Measurements from ENCODE around the gene ATP11A.

The ATP11A gene

GRCh38 chr13:112689303-112690245, at the start of gene ATP11A:
Gene ATP11A, plus strand, starts transcription at chr13:112690038. Its CDS starts 379 bp downstream, at chr13:112690417.
- peak; percentile 71 for TF ChIP-seq POLR2A (IDR thresholded peaks at IDR 0.05; ENCODE audit: low read length)
- TF ChIP-seq GATA1 (IDR thresholded peaks at IDR 0.05; ENCODE audit: low read depth, low read length): no peak
- peak; percentile 91 to 94 for DNase-seq

- no peak for DNase-seq
- TF ChIP-seq GATA1 (IDR thresholded peaks at IDR 0.05; ENCODE audit: low read depth, low read length) (no peak), POLR2A (IDR thresholded peaks at IDR 0.05; ENCODE audit: low read length) (no peak)
Measured at GRCh38 chr13:112641456-112642089, 48.3 kb upstream of the ATP11A start.

DNA sequence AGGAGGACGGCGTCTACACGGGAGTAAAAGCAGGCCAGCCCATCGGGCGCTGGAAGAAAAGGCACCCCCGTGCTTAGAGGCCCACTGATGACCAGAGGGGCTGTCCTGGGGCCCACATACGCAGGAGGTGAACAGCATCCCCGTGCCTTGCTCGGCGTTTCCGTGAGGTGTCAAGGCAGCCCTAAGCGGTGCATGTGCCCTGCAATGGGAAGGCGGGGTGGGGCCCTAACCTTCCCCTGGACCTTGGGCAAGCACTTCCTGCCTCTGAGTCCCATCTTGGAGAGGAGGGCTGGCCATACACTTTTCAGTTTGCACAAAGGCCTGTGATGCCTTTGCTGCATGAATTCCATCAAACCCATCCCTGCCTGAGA, 47.8 kb upstream of the ATP11A start:
- no peak for DNase-seq
- no peak for TF ChIP-seq POLR2A (IDR thresholded peaks at IDR 0.05; ENCODE audit: low read length)
- no peak for TF ChIP-seq GATA1 (IDR thresholded peaks at IDR 0.05; ENCODE audit: low read depth, low read length)

- TF ChIP-seq POLR2A (IDR thresholded peaks at IDR 0.05; ENCODE audit: low read length): no peak
- no peak for TF ChIP-seq GATA1 (IDR thresholded peaks at IDR 0.05; ENCODE audit: low read depth, low read length)
- DNase-seq: no peak
Measured at GRCh38 chr13:112643759-112644459, 45.9 kb upstream of the ATP11A start.

DNA sequence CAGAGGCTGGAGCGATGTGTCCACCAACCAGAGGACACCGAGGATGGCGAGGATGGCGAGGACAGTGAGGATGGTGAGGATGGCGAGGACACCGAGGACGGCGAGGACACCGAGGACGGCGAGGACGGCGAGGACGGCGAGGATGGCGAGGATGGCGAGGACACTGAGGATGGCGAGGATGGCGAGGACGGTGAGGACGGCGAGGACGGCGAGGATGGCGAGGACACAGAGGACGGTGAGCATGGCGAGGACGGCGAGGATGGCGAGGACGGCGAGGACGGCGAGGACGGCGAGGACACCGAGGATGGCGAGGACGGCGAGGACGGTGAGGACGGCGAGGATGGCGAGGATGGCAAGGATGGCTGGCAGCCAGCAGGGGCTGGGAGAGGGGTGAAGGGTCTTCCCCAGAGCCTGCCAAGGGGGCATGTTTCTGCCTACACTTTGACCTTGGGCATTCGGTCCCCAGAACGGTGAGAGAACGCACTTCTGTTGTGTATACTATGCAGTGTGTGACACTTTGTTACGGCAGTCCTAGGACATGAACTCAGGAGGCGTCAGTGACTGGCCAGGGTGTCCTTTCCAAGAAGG, 44.4 kb upstream of the ATP11A start:
- no peak for DNase-seq
- TF ChIP-seq POLR2A (IDR thresholded peaks at IDR 0.05; ENCODE audit: low read length) (no peak), GATA1 (IDR thresholded peaks at IDR 0.05; ENCODE audit: low read depth, low read length) (no peak)

DNA sequence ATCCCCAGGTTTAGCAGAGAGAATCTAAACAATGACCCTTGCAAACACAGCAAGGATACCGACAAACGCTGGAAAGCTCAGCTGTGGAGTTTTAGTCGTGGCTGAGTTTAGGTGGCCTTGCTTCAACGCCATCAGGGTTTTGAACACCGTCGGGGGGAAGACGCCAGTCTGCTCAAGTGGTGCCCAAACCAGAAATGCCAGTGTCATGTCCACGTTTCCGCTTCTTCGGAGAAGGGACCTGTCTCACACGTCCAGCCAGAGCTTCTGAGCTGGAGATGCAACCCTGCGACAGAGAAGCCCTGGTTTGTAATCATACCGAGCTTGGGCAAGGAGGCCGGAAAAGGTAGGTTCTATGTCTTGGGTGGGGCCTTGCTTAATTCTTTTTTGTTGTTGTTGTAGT, 42.6 kb upstream of the ATP11A start:
- TF ChIP-seq GATA1 (IDR thresholded peaks at IDR 0.05; ENCODE audit: low read depth, low read length) (no peak), POLR2A (IDR thresholded peaks at IDR 0.05; ENCODE audit: low read length) (no peak)

DNA sequence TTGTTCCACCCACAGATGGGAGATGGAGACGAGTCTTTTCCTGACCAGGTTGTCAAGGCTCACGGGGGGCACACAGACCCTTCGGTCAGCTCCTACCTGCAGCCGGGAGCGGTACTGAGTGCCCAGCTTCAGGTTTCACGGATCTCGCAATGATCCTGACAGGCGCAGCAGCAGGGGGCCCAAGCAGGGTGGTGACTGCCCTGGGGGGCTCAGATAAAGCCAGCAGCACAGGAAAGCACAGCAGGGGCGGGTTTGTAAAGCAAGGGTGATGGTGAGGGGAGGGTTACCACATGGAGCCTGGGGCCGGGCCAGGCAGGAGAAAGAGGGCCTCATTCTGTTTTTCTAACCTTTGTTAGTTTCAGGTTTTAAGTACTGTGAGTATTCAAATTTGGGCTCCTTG, 41.7 kb upstream of the ATP11A start:
- TF ChIP-seq GATA1 (IDR thresholded peaks at IDR 0.05; ENCODE audit: low read depth, low read length) (no peak), POLR2A (IDR thresholded peaks at IDR 0.05; ENCODE audit: low read length) (no peak)
- peak; percentile 41 to 49 for DNase-seq

More for the DNA sequence above, 42.6 kb upstream of the ATP11A start:
- no peak for DNase-seq

- no peak for DNase-seq
- no peak for TF ChIP-seq GATA1 (IDR thresholded peaks at IDR 0.05; ENCODE audit: low read depth, low read length)
- TF ChIP-seq POLR2A (IDR thresholded peaks at IDR 0.05; ENCODE audit: low read length): no peak
Measured at GRCh38 chr13:112648966-112649690, 40.7 kb upstream of the ATP11A start.

DNA sequence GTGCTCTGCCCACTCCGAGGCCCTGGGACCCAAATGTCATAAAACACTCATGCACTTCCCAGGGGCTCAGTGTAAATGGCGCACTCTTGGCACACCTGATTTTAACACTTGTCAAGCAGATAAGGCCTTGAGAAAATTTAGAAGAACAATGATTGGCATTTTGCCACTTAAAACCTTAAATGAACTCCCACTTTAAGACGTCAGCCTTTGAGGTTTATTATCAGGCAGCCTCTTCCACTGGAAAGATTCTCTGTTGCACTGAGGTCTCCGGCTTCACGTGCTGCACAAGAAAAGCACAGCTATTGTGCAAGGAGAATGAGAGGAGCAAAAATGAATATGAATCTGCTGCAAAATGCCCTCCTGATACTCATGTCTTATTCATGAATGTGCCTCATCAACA, 38.5 kb upstream of the ATP11A start:
- TF ChIP-seq GATA1 (IDR thresholded peaks at IDR 0.05; ENCODE audit: low read depth, low read length) (no peak), POLR2A (IDR thresholded peaks at IDR 0.05; ENCODE audit: low read length) (no peak)
- DNase-seq: peak; percentile 42 to 68

- DNase-seq: peak; percentile 35 to 62
- no peak for TF ChIP-seq GATA1 (IDR thresholded peaks at IDR 0.05; ENCODE audit: low read depth, low read length)
- no peak for TF ChIP-seq POLR2A (IDR thresholded peaks at IDR 0.05; ENCODE audit: low read length)
Measured at GRCh38 chr13:112651750-112652511, 37.9 kb upstream of the ATP11A start.

- no peak for TF ChIP-seq POLR2A (IDR thresholded peaks at IDR 0.05; ENCODE audit: low read length)
- no peak for TF ChIP-seq GATA1 (IDR thresholded peaks at IDR 0.05; ENCODE audit: low read depth, low read length)
- peak in 1 of 2 experiments; percentile 37 for DNase-seq
Measured at GRCh38 chr13:112652512-112653070, 37.2 kb upstream of the ATP11A start.

DNA sequence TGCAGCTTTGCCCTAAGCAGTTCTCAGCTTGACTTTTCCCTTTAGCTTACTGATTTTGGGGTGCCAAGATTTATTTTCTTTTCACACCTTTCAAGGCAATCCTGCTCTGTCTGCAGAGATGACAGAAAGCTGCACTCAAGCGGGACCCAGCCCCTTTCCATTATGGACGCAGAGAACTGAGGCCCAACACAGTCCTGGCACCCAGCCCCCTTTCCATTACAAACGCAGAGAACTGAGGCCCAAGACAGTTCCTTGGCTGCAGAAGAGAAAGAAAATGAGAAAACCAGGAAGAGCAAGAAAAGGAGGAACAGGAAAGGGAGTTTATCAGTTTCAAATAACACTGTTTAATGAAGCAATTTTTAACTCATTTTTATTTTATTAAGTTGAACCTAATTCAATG, 36.8 kb upstream of the ATP11A start:
- DNase-seq: no peak
- no peak for TF ChIP-seq GATA1 (IDR thresholded peaks at IDR 0.05; ENCODE audit: low read depth, low read length)
- no peak for TF ChIP-seq POLR2A (IDR thresholded peaks at IDR 0.05; ENCODE audit: low read length)

All from erythroblast (primary cell).